Keratinocyte (primary cell): Measurements from ENCODE around the gene MAGEB1. TPM values are rescaled to one million over a fixed set of nuclear protein-coding genes. Genes with fewer than 3 reads are reported as not detected.

Experiments
- DNase-seq: peaks from one replicate; pipeline ENCODE4 v3.0.0-alpha.2; 2011; ENCODE audit warnings: low read depth, missing footprints, low spot score
- FAIRE-seq: peaks from 2 replicates; lab custom pipeline; 2011; peaks lifted over from hg19 to GRCh38; lab: Jason Lieb, UNC
- H2AFZ ChIP-seq: 2 replicates; pipeline ENCODE4 v1.6.0; 2012; ENCODE audit warnings: low read length, control low read depth, inconsistent platforms; ENCODE audit not compliant: control insufficient read depth
- H3K27ac ChIP-seq: 2 replicates; pipeline ENCODE4 v1.5.1; 2011; ENCODE audit warnings: low read length; ENCODE audit not compliant: control insufficient read depth, insufficient read depth
- H3K27me3 ChIP-seq: 3 replicates; pipeline ENCODE4 v1.6.0; 2011; ENCODE audit warnings: low read length; ENCODE audit not compliant: control insufficient read depth, insufficient read depth; ENCODE audit errors: extremely low read depth
- H3K36me3 ChIP-seq, 2 experiments: 2 replicates in 1 of 2; 3 replicates in 1 of 2; pipeline ENCODE4 v1.5.1; 2011; ENCODE audit warnings: low read length in 2 of 2, mild to moderate bottlenecking in 1 of 2; ENCODE audit not compliant: control insufficient read depth in 2 of 2, insufficient read depth in 2 of 2; ENCODE audit errors: extremely low read depth in 1 of 2
- H3K4me1 ChIP-seq: 3 replicates; pipeline ENCODE4 v1.5.1; 2011; ENCODE audit warnings: low read length; ENCODE audit not compliant: control insufficient read depth, insufficient read depth; ENCODE audit errors: extremely low read depth
- H3K4me2 ChIP-seq: 3 replicates; pipeline ENCODE4 v1.6.0; 2011; ENCODE audit warnings: low read depth, low read length; ENCODE audit not compliant: control insufficient read depth, insufficient read depth; ENCODE audit errors: extremely low read depth
- H3K4me3 ChIP-seq, 3 experiments: fragments of 200-600 bp in 1 of 3; sonication (generic) in 1 of 3; 2 replicates in 2 of 3; 3 replicates in 1 of 3; pipeline ENCODE4 v1.5.1; 2011 to 2016; ENCODE audit warnings: low read length in 3 of 3, mild to moderate bottlenecking in 3 of 3, control low read depth in 2 of 3, inconsistent platforms in 1 of 3, low read depth in 1 of 3, mixed read lengths in 1 of 3, mixed run types in 1 of 3, moderate library complexity in 1 of 3; ENCODE audit not compliant: control insufficient read depth in 2 of 3, insufficient read depth in 2 of 3; ENCODE audit errors: extremely low read depth in 1 of 3
- H3K79me2 ChIP-seq: 2 replicates; pipeline ENCODE4 v1.6.0; 2012; ENCODE audit warnings: low read length; ENCODE audit not compliant: control insufficient read depth, insufficient read depth
- H3K9ac ChIP-seq: 3 replicates; pipeline ENCODE4 v1.6.0; 2011; ENCODE audit warnings: low read length; ENCODE audit not compliant: control insufficient read depth, insufficient read depth; ENCODE audit errors: extremely low read depth
- H3K9me1 ChIP-seq: 3 replicates; pipeline ENCODE4 v1.6.0; 2011; ENCODE audit warnings: low read length; ENCODE audit not compliant: control insufficient read depth, insufficient read depth; ENCODE audit errors: extremely low read depth
- H3K9me3 ChIP-seq: 2 replicates; pipeline ENCODE4 v1.5.1; 2012; ENCODE audit warnings: low read depth, low read length; ENCODE audit not compliant: control insufficient read depth
- H4K20me1 ChIP-seq: 3 replicates; pipeline ENCODE4 v1.6.0; 2011; ENCODE audit warnings: low read length; ENCODE audit not compliant: control insufficient read depth, insufficient read depth; ENCODE audit errors: extremely low read depth
- CTCF ChIP-seq, 3 experiments: IDR thresholded peaks in 1 of 3; conservative IDR thresholded peaks in 1 of 3; optimal IDR thresholded peaks in 1 of 3; 2 replicates in 2 of 3; 3 replicates in 1 of 3; pipeline versions ENCODE3 to v1.5.1; 2011; ENCODE audit warnings: low read length in 3 of 3, mild to moderate bottlenecking in 3 of 3, moderate library complexity in 2 of 3, control low read depth in 1 of 3, inconsistent platforms in 1 of 3; ENCODE audit not compliant: insufficient read depth in 2 of 3; ENCODE audit errors: extremely low read depth in 1 of 3
- EZH2 ChIP-seq: IDR thresholded peaks from one replicate; pipeline ENCODE4 v1.6.1; 2012; ENCODE audit warnings: inconsistent platforms, mild to moderate bottlenecking, low read length, moderate library complexity
- dilution Hi-C: fragments of 300-500 bp; cut with MboI; formaldehyde crosslinking; loops from one replicate; pipeline ENCODE4 v1.7.0; 2020; ENCODE audit warnings: low sequenced_read_pairs; ENCODE audit not compliant: extremely low pct_ligation_motif_present
- polyA plus RNA-seq, 5 experiments: library from polyadenylated mRNA; depleted of rRNA in 3 of 5; stranded (reverse) in 3 of 5; stranded (forward) in 1 of 5; unstranded in 1 of 5; fragments of >200 nt; gene quantifications; 1 replicate in 1 of 5; 2 replicates in 3 of 5; 3 replicates in 1 of 5; pipeline versions ENCODE4 v1.2.1 to v1.2.3, GENCODE V29; 2011 to 2012; ENCODE audit warnings: missing spikeins in 2 of 5, low read depth in 1 of 5, low replicate concordance in 1 of 5

The MAGEB1 gene
- polyA plus RNA-seq, 1 donor (not counting 4 experiments of a cell fraction or from before 2014, with no cell fraction given) = not detected

- DNase-seq = no peak
- H3K36me3 ChIP-seq = no peaks in the 10 kb centered on the region
- H3K9me1 ChIP-seq = no peaks in the 10 kb centered on the region
- no peak overlapping the region for H3K27ac ChIP-seq
- no peaks in the 10 kb centered on the region for H3K9me3 ChIP-seq
- no peak for FAIRE-seq
- no peak overlapping the region for H3K9ac ChIP-seq
- no peak overlapping the region for H3K4me2 ChIP-seq
- dilution Hi-C loops = no loop called here
- H4K20me1 ChIP-seq = no peaks in the 10 kb centered on the region
- H3K79me2 ChIP-seq = no peaks in the 10 kb centered on the region
- H3K4me3 ChIP-seq = no peak overlapping the region
- H3K27me3 ChIP-seq = no peaks in the 10 kb centered on the region
- H2AFZ ChIP-seq = no peak overlapping the region
- TF ChIP-seq EZH2 = no peak
- H3K4me1 ChIP-seq = no peaks in the 10 kb centered on the region
These were observed 49.7 kb downstream of the MAGEB1 start for GRCh38 chrX:30296408-30297254.

GRCh38 chrX:30301208-30301607 lies 54.3 kb downstream of the MAGEB1 start:
- Histone ChIP-seq H3K9me3 (no peaks in the 10 kb centered on the region), H3K9me1 (no peaks in the 10 kb centered on the region), H3K79me2 (no peaks in the 10 kb centered on the region), H3K4me1 (peaks cover 9% of the 10 kb centered on the region), H4K20me1 (no peaks in the 10 kb centered on the region), H3K4me3 (no peak overlapping the region), H3K36me3 (no peaks in the 10 kb centered on the region), H3K27ac (no peak overlapping the region), H2AFZ (no peak overlapping the region), H3K9ac (no peak overlapping the region), H3K4me2 (no peak overlapping the region), H3K27me3 (no peaks in the 10 kb centered on the region)
- no peak for DNase-seq
- TF ChIP-seq CTCF (optimal IDR thresholded peaks at IDR 0.05 in 1 of 3, IDR thresholded peaks at IDR 0.05 in 1 of 3, conservative IDR thresholded peaks at IDR 0.05 in 1 of 3; ENCODE audit: extremely low read depth in 1 of 3, insufficient read depth in 2 of 3, low read length in 3 of 3) (no peak), EZH2 (no peak)
- dilution Hi-C loops = no loop called here
- FAIRE-seq = no peak

Other genes starting within 250 kb of the MAGEB1 start
- not detected in 3 replicates for gene MAGEB2, start 31.6 kb upstream of the MAGEB1 start, polyA plus RNA-seq
- not detected in 3 replicates for gene MAGEB3, start 16.5 kb upstream of the MAGEB1 start, polyA plus RNA-seq
- not detected in 3 replicates for gene MAGEB4, start 5.1 kb upstream of the MAGEB1 start, polyA plus RNA-seq
- not detected in 3 replicates for gene NR0B1, start 62.2 kb downstream of the MAGEB1 start, polyA plus RNA-seq